ENCODE data around the gene ITGA3.

The ITGA3 gene

GRCh38 chr17:50064253-50065001 lies 8.5 kb downstream of the ITGA3 start:
- ChIA-PET POLR2A (ENCODE audit: low non-redundant PET) (interaction anchor here (1.0 kb wide), 1 partner anchor 37 kb away, joined by 3 read pairs; no protein-coding TSS in a partner anchor), CTCF (interaction anchor here (0.8 to 1.6 kb wide), 3 partner anchors 37 to 232 kb away, joined by 4 to 5 read pairs (median 5); no protein-coding TSS in a partner anchor)
- TF ChIP-seq CTCF (conservative IDR thresholded peaks at IDR 0.05; ENCODE audit: low read depth) = no peak
- peak; percentile 90 for DNase-seq (ENCODE audit: low spot score)
- peak overlapping the region; percentile 100 for H3K27ac ChIP-seq

- H3K27ac ChIP-seq = peak overlapping the region; percentile 100
- ChIA-PET POLR2A (ENCODE audit: low non-redundant PET) (interaction anchor here (1.0 kb wide), 1 partner anchor 37 kb away, joined by 3 read pairs; no protein-coding TSS in a partner anchor), CTCF (interaction anchor here (1.3 to 1.6 kb wide), 2 partner anchors 38 to 67 kb away, joined by 4 to 5 read pairs; no protein-coding TSS in a partner anchor)
- no peak for DNase-seq (ENCODE audit: low spot score)
- TF ChIP-seq CTCF (conservative IDR thresholded peaks at IDR 0.05; ENCODE audit: low read depth) = no peak
These were observed 9.1 kb downstream of the ITGA3 start for GRCh38 chr17:50065056-50065455.

GRCh38 chr17:50066995-50067394 lies 11.1 kb downstream of the ITGA3 start:
- TF ChIP-seq CTCF (conservative IDR thresholded peaks at IDR 0.05; ENCODE audit: low read depth) = no peak
- ChIA-PET CTCF (interaction anchor here (0.6 kb wide), 1 partner anchor 293 kb away, joined by 4 read pairs; no protein-coding TSS in a partner anchor), POLR2A (ENCODE audit: low non-redundant PET) (interaction anchor here (1.1 to 1.4 kb wide), 2 partner anchors 9 to 11 kb away, joined by 3 to 4 read pairs; partner anchors contain the start of gene ITGA3)
- no peak overlapping the region for H3K27ac ChIP-seq
- DNase-seq (ENCODE audit: low spot score) = no peak

GRCh38 chr17:50067996-50068395 lies 12.1 kb downstream of the ITGA3 start:
- ChIA-PET POLR2A (ENCODE audit: low non-redundant PET) (no interaction called here), CTCF (interaction anchor here (0.5 to 0.7 kb wide), 2 partner anchors 20 to 110 kb away, joined by 3 read pairs; no protein-coding TSS in a partner anchor)
- TF ChIP-seq CTCF (conservative IDR thresholded peaks at IDR 0.05; ENCODE audit: low read depth) = no peak
- H3K27ac ChIP-seq = peak overlapping the region; percentile 72
- no peak for DNase-seq (ENCODE audit: low spot score)

- no peak for DNase-seq (ENCODE audit: low spot score)
- peak overlapping the region; percentile 75 for H3K27ac ChIP-seq
- no peak for TF ChIP-seq CTCF (conservative IDR thresholded peaks at IDR 0.05; ENCODE audit: low read depth)
- ChIA-PET POLR2A (ENCODE audit: low non-redundant PET) (no interaction called here), CTCF (no interaction called here)
These were observed 15.2 kb downstream of the ITGA3 start for GRCh38 chr17:50070908-50071680.

GRCh38 chr17:50071692-50072091 lies 15.8 kb downstream of the ITGA3 start:
- no peak for DNase-seq (ENCODE audit: low spot score)
- POLR2A ChIA-PET (ENCODE audit: low non-redundant PET) = no interaction called here
- CTCF ChIA-PET = no interaction called here
- no peak for TF ChIP-seq CTCF (conservative IDR thresholded peaks at IDR 0.05; ENCODE audit: low read depth)
- peak overlapping the region; percentile 75 for H3K27ac ChIP-seq
